ENCODE results near the gene AFF3.

The AFF3 gene

GRCh38 chr2:99811544-99811943 lies 330.8 kb downstream of the AFF3 start:
- DNase-seq = no peak

- DNase-seq = no peak
Measured at GRCh38 chr2:99810225-99810624, 332.2 kb downstream of the AFF3 start.

- no peak for DNase-seq
Measured at GRCh38 chr2:99809259-99809900, 333.0 kb downstream of the AFF3 start.

GRCh38 chr2:99808361-99809200 lies 333.8 kb downstream of the AFF3 start:
- DNase-seq = no peak

- DNase-seq = no peak
Measured at GRCh38 chr2:99806758-99807157, 335.6 kb downstream of the AFF3 start.

- DNase-seq = no peak
Measured at GRCh38 chr2:99805930-99806476, 336.4 kb downstream of the AFF3 start.

- DNase-seq = no peak
Measured at GRCh38 chr2:99803846-99804245, 338.5 kb downstream of the AFF3 start.

- DNase-seq = no peak
Measured at GRCh38 chr2:99802734-99803133, 339.7 kb downstream of the AFF3 start.

GRCh38 chr2:99801327-99801901 lies 341.0 kb downstream of the AFF3 start:
- DNase-seq = no peak

GRCh38 chr2:99797475-99797874 lies 344.9 kb downstream of the AFF3 start:
- no peak for DNase-seq

GRCh38 chr2:99794414-99794813 lies 348.0 kb downstream of the AFF3 start:
- no peak for DNase-seq

- DNase-seq = no peak
Measured at GRCh38 chr2:99793022-99793421, 349.4 kb downstream of the AFF3 start.

GRCh38 chr2:99789849-99790248 lies 352.5 kb downstream of the AFF3 start:
- DNase-seq = no peak

- DNase-seq = no peak
Measured at GRCh38 chr2:99787769-99788382, 354.5 kb downstream of the AFF3 start.

GRCh38 chr2:99786636-99787390 lies 355.6 kb downstream of the AFF3 start:
- no peak for DNase-seq

- no peak for DNase-seq
Measured at GRCh38 chr2:99784946-99785345, 357.4 kb downstream of the AFF3 start.

GRCh38 chr2:99784282-99784681 lies 358.1 kb downstream of the AFF3 start:
- DNase-seq = no peak

GRCh38 chr2:99780276-99780675 lies 362.1 kb downstream of the AFF3 start:
- DNase-seq = no peak

GRCh38 chr2:99779276-99779675 lies 363.1 kb downstream of the AFF3 start:
- no peak for DNase-seq

GRCh38 chr2:99777656-99778290 lies 364.6 kb downstream of the AFF3 start:
- DNase-seq = no peak

- DNase-seq = no peak
Measured at GRCh38 chr2:99776906-99777646, 365.3 kb downstream of the AFF3 start.
